ENCODE results near the gene ZCCHC24.

ZCCHC24 gene

GRCh38 chr10:79380125-79380945 is 65.1 kb downstream of the ZCCHC24 start:
- DNase-seq, result peak; percentile 27

- DNase-seq, result no peak
Observed at GRCh38 chr10:79379512-79380124, 65.8 kb downstream of the ZCCHC24 start.

GRCh38 chr10:79378647-79379511 is 66.5 kb downstream of the ZCCHC24 start:
- no peak for DNase-seq

- no peak for DNase-seq
Observed at GRCh38 chr10:79378383-79378646, 67.1 kb downstream of the ZCCHC24 start.

- DNase-seq, result no peak
Observed at GRCh38 chr10:79377557-79378382, 67.7 kb downstream of the ZCCHC24 start.

- DNase-seq, result no peak
Observed at GRCh38 chr10:79376751-79377556, 68.5 kb downstream of the ZCCHC24 start.

GRCh38 chr10:79376078-79376628 is 69.3 kb downstream of the ZCCHC24 start:
- DNase-seq, result no peak

- DNase-seq, result no peak
Observed at GRCh38 chr10:79375321-79376077, 69.9 kb downstream of the ZCCHC24 start.

- DNase-seq, result no peak
Observed at GRCh38 chr10:79374312-79375191, 70.9 kb downstream of the ZCCHC24 start.

- no peak for DNase-seq
Observed at GRCh38 chr10:79372871-79373270, 72.6 kb downstream of the ZCCHC24 start.

GRCh38 chr10:79367426-79368189 is 77.8 kb downstream of the ZCCHC24 start:
- no peak for DNase-seq

- DNase-seq, result no peak
Observed at GRCh38 chr10:79361726-79362397, 83.6 kb downstream of the ZCCHC24 start.

- DNase-seq, result no peak
Observed at GRCh38 chr10:79360499-79361342, 84.7 kb downstream of the ZCCHC24 start.

- DNase-seq, result no peak
Observed at GRCh38 chr10:79359816-79360498, 85.5 kb downstream of the ZCCHC24 start.

GRCh38 chr10:79358811-79359210 is 86.6 kb downstream of the ZCCHC24 start:
- no peak for DNase-seq

GRCh38 chr10:79357180-79357579 is 88.2 kb downstream of the ZCCHC24 start:
- DNase-seq, result no peak

GRCh38 chr10:79356104-79356503 is 89.3 kb downstream of the ZCCHC24 start:
- no peak for DNase-seq

Data from NCI-H2029 treated with DMSO at 0.1 percent for 48 hours (cell line).